Transverse colon (tissue), 4 donors: ENCODE data around the gene EFNA5. TPM values are rescaled to one million over a fixed set of nuclear protein-coding genes. Genes with fewer than 3 reads are reported as not detected.

Experiments used
- DNase-seq: peaks from one replicate; pipeline ENCODE4 v3.0.0-alpha.2; 2019
- H3K27ac ChIP-seq, 4 donors: fragments of 200-600 bp; sonication (generic); 2 replicates each; pipeline ENCODE4 v1.5.1; 2016 to 2018; ENCODE audit warnings: inconsistent platforms in 4 of 4
- H3K27me3 ChIP-seq: fragments of 200-600 bp; sonication (generic); 2 replicates; pipeline ENCODE4 v1.5.1; 2017; ENCODE audit warnings: inconsistent platforms
- H3K36me3 ChIP-seq, 4 donors: fragments of 200-600 bp; sonication (generic); 2 replicates each; pipeline ENCODE4 v1.5.1; 2017 to 2019; ENCODE audit warnings: inconsistent platforms in 4 of 4
- H3K4me1 ChIP-seq, 4 donors: fragments of 200-600 bp; sonication (generic); 2 replicates each; pipeline ENCODE4 v1.5.1; 2017 to 2020; ENCODE audit warnings: inconsistent platforms in 4 of 4
- H3K4me3 ChIP-seq, 4 donors: fragments of 200-600 bp; sonication (generic); 1 replicate in 1 of 4; 2 replicates in 3 of 4; pipeline versions ENCODE4 v1.5.1 to v1.6.1; 2017 to 2019; ENCODE audit warnings: inconsistent platforms in 4 of 4
- H3K9me3 ChIP-seq, 2 donors: fragments of 200-600 bp; sonication (generic); 2 replicates each; pipeline ENCODE4 v1.5.1; 2017 to 2019; ENCODE audit warnings: inconsistent platforms in 2 of 2
- CTCF ChIP-seq, 5 experiments: fragments of 200-600 bp in 3 of 5; fragments of 450-650 bp in 2 of 5; sonication (generic) in 3 of 5; IDR thresholded peaks; 1 replicate in 2 of 5; 2 replicates in 3 of 5; pipeline ENCODE4 v1.5.1; 2016 to 2017; ENCODE audit warnings: antibody characterized with exemption in 5 of 5, inconsistent platforms in 3 of 5, mild to moderate bottlenecking in 2 of 5, moderate library complexity in 1 of 5
- EP300 ChIP-seq: sonication (generic); formaldehyde crosslinking; IDR thresholded peaks from one replicate; pipeline ENCODE4 v1.6.1; 2017; ENCODE audit warnings: antibody characterized with exemption, low read depth
- POLR2A ChIP-seq: fragments of 450-650 bp; IDR thresholded peaks from one replicate; pipeline ENCODE4 v1.6.1; 2016; ENCODE audit warnings: antibody characterized with exemption, mild to moderate bottlenecking, moderate library complexity
- POLR2AphosphoS5 ChIP-seq, 3 donors: sonication (generic); formaldehyde crosslinking; IDR thresholded peaks; one replicate each; pipeline ENCODE4 v1.6.1; 2016; ENCODE audit warnings: antibody characterized with exemption in 3 of 3
- WGBS, 2 donors: methylation state at CpG; one replicate each; pipeline ENCODE4 v1.1.5; 2018; ENCODE audit warnings: low coverage in 1 of 2; 5-methylcytosine and 5-hydroxymethylcytosine counted together
- in situ Hi-C, 4 donors: fragments of 200-750 bp; cut with MboI; loops; one replicate each; pipeline versions ENCODE4 v1.15.0 to v1.15.1; 2017; ENCODE audit warnings: low sequenced_read_pairs in 3 of 4, low pct_ligation_motif_present in 1 of 4, low pct_unique_long_range_greater_than_20kb in 1 of 4
- intact Hi-C: fragments of 100-400 bp; cut with DNase I; formaldehyde crosslinking; loops from one replicate; pipeline ENCODE4 v1.15.1; 2023; ENCODE audit warnings: low total_unique reads
- total RNA-seq, 4 donors: library from RNA; depleted of rRNA; stranded (reverse); fragments of >200 nt; gene quantifications; one replicate each; pipeline ENCODE4 v1.1.0, GENCODE V29; 2016

Gene EFNA5
- total RNA-seq, 4 donors from 2014 or later, result 1.5 to 18.2 (median 12.1) TPM

- in situ Hi-C loops (no loop called here), intact Hi-C loops (no loop called here)
- no peak overlapping the region for H3K27ac ChIP-seq
- no peak for DNase-seq
- H3K27me3 ChIP-seq, result no peaks in the 10 kb centered on the region
- no peaks in the 10 kb centered on the region for H3K36me3 ChIP-seq
- H3K4me3 ChIP-seq, result no peak overlapping the region
- H3K9me3 ChIP-seq, result no peaks in the 10 kb centered on the region
- TF ChIP-seq EP300 (no peak), CTCF (IDR thresholded peaks at IDR 0.05) (no peak), POLR2AphosphoS5 (IDR thresholded peaks at IDR 0.05) (no peak), POLR2A (no peak)
- WGBS, 2 donors, result 76 to 85% methylated on average over 3 of the region's 3 CpGs
- H3K4me1 ChIP-seq, result peaks cover 0 to 29% (median 14%) of the 10 kb centered on the region in 4 donors
Measured at GRCh38 chr5:107597247-107597646, 73.5 kb downstream of the EFNA5 start.

DNA sequence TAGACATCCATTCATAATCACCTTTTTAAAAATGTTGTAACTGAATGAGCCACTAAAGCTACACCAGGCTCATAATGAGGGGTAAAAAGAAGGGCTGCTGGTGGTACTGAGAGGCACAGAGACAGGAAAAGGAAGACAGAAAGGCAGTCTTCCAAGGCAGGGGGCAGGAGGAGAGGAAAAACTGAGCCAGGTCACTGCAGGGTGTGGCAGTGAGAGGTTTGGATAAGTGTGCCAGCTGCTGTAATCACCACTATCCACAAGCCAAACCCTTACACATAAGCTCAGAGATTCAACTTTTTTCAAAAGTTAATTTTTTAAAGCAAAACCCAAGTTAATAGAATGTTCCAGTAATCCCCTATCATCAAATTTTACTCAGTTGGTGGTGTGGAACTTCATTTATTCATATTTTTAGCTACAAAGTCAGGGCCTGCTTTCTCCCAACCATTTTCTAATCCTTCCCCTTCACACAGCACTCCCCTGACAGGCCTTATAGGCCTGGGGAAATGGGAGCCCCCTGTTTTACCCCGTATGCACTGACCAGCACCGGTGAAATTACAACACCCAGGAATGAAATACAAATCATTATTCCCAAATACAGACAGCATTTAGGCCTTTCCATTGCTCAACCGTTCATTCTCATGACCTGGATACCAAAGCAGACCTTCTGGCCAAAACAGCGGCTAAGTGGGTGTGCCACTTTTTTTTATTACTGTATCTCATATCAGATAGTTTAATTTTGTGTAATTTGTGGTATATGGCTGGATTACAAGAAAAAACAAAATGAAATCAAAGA, 76.3 kb downstream of the EFNA5 start:
- H3K9me3 ChIP-seq, result no peaks in the 10 kb centered on the region
- H3K36me3 ChIP-seq, result no peaks in the 10 kb centered on the region
- TF ChIP-seq CTCF (IDR thresholded peaks at IDR 0.05) (no peak), POLR2AphosphoS5 (IDR thresholded peaks at IDR 0.05) (no peak), POLR2A (no peak), EP300 (no peak)
- H3K4me3 ChIP-seq, result no peak overlapping the region
- intact Hi-C loops, result no loop called here
- WGBS, 2 donors, result 40 to 47% methylated on average over 4 of the region's 4 CpGs
- peak; percentile 37 for DNase-seq
- peaks cover 0 to 28% (median 13%) of the 10 kb centered on the region in 4 donors for H3K4me1 ChIP-seq
- in situ Hi-C loops, result no loop called here
- H3K27me3 ChIP-seq, result no peaks in the 10 kb centered on the region
- H3K27ac ChIP-seq, result peak overlapping the region; percentile 22 to 46 (median 34)

GRCh38 chr5:107593009-107593408, 77.7 kb downstream of the EFNA5 start:
- in situ Hi-C loops, result no loop called here
- no peak overlapping the region for H3K4me3 ChIP-seq
- no peak for DNase-seq
- no peaks in the 10 kb centered on the region for H3K36me3 ChIP-seq
- TF ChIP-seq POLR2A, result no peak
- no peak for TF ChIP-seq CTCF (IDR thresholded peaks at IDR 0.05)
- no peak for TF ChIP-seq EP300
- no peak for TF ChIP-seq POLR2AphosphoS5 (IDR thresholded peaks at IDR 0.05)
- WGBS, 2 donors, result 65% methylated on average over 3 of the region's 3 CpGs; no CpG with 5 or more reads in 1 of the 2 donors
- intact Hi-C loops, result no loop called here
- no peaks in the 10 kb centered on the region for H3K9me3 ChIP-seq
- peaks cover 0 to 16% (median 7%) of the 10 kb centered on the region in 4 donors for H3K4me1 ChIP-seq
- no peak overlapping the region for H3K27ac ChIP-seq
- H3K27me3 ChIP-seq, result no peaks in the 10 kb centered on the region

DNA sequence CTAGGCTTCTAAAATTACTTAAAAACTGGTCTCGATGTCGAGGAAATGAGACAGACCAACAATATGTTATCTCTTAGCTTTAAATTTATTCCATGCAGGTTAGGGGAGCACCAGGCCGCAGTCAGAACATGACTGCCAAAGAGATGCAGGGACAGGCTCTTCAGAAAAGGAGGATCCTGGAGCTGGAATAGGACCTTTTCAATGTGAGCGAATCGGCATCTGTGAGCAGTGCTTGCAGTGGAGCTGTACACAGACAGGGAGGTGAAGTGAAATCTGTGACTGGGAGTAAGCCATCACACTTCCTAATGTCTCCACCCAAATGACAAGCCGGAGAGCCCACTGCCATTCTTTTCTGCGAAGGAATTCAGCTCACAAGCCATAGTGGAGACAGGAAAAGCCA, 78.2 kb downstream of the EFNA5 start:
- no peak for DNase-seq
- no peaks in the 10 kb centered on the region for H3K36me3 ChIP-seq
- no peak overlapping the region for H3K4me3 ChIP-seq
- H3K9me3 ChIP-seq, result no peaks in the 10 kb centered on the region
- intact Hi-C loops, result no loop called here
- TF ChIP-seq EP300, result no peak
- no peak for TF ChIP-seq POLR2A
- no peak for TF ChIP-seq CTCF (IDR thresholded peaks at IDR 0.05)
- no peak for TF ChIP-seq POLR2AphosphoS5 (IDR thresholded peaks at IDR 0.05)
- 85 to 89% methylated on average over 6 to 7 of the region's 7 CpGs for WGBS, 2 donors
- in situ Hi-C loops, result no loop called here
- no peaks in the 10 kb centered on the region for H3K27me3 ChIP-seq
- H3K27ac ChIP-seq, result no peak overlapping the region
- H3K4me1 ChIP-seq, result peaks cover 0 to 16% (median 6%) of the 10 kb centered on the region in 4 donors
